Activated CD8-positive, alpha-beta memory T cell treated with anti-CD3 and anti-CD28 coated beads, Interleukin-2, amount 10 ng/mL, durations not matched to agents 7 days and 5 days (primary cell): Measurements from ENCODE around the gene TBX19. TPM values are rescaled to one million over a fixed set of nuclear protein-coding genes. Genes with fewer than 3 reads are reported as not detected.

Experiments
- ATAC-seq: fragments of 150-1000 bp; cut with Tn5 transposase; one replicate; pipeline ENCODE4 v1.10.0; 2021; ENCODE audit warnings: moderate library complexity
- CTCF ChIA-PET: fragments of 350-600 bp; sonication (Branson Sonifier 250); formaldehyde crosslinking; loops from one replicate; lab custom pipeline; 2021; ENCODE audit warnings: antibody characterized with exemption; lab: Charles Lee
- DNase-seq: peaks from one replicate; pipeline ENCODE4 v3.0.0-alpha.2; 2020
- H3K27ac Mint-ChIP-seq: one replicate; pipeline ENCODE4 v1.8.0; 2021; ENCODE audit warnings: mild to moderate bottlenecking, mixed read lengths
- H3K27me3 Mint-ChIP-seq: one replicate; pipeline ENCODE4 v1.8.0; 2021; ENCODE audit warnings: mixed read lengths
- H3K36me3 Mint-ChIP-seq: one replicate; pipeline ENCODE4 v1.8.0; 2021; ENCODE audit warnings: mild to moderate bottlenecking, mixed read lengths
- H3K4me1 Mint-ChIP-seq: one replicate; pipeline ENCODE4 v1.8.0; 2021; ENCODE audit warnings: mixed read lengths
- H3K4me3 Mint-ChIP-seq: one replicate; pipeline ENCODE4 v1.8.0; 2021; ENCODE audit warnings: mild to moderate bottlenecking, moderate library complexity, mixed read lengths
- H3K9me3 Mint-ChIP-seq: one replicate; pipeline ENCODE4 v1.8.0; 2022; ENCODE audit warnings: low read depth, mixed read lengths
- total RNA-seq, 2 experiments: library from RNA; stranded (reverse); gene quantifications; one replicate each; pipeline ENCODE4 v1.2.3, GENCODE V29; 2021

The TBX19 gene
- total RNA-seq, 2 experiments from 2014 or later, result 2.0 to 3.6 TPM

DNA sequence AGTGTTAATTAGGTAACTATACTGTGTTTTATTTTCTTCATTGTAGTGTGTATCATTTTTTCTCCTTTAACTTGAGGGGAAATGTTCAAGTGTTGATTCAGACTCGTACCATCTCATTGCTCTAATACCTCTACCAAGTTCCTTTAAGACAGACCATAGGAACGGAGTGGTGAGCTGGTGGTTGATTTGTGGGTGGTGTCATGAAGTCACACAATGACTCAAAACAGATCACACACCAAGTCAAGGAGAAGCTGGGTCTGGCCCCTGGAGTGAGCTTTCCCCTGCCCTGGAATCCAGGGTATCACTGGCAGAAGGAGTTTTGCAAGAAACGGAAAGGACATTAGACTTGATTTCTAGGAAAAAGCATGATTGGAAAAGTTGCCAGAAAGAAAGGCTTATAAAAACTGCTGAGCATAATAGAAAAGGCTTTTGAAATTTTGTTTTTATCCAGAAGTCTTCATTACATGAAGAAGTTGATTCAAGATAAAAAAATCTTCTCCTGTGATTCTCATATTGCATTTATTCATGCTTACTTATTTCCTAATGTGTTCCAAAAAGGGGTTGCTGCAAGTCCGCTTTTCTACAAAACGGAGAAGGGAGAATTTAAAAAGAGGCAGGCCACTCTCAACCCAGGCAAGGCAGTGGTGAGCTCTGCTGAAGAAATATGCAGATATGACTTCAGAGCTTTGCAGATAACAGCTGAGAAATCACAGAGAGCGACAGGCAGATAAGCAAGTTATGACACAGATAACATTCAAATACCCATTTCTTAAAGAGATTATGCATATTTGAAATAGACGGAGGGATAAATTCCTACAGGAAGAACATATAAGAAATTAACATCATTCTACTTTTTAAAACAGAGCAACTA lies 79.7 kb downstream of the TBX19 start:
- peak; percentile 95 for DNase-seq
- peak overlapping the region; percentile 37 for H3K4me3 Mint-ChIP-seq
- peak; percentile 71 for ATAC-seq
- CTCF ChIA-PET, result interaction anchor here (0.8 to 8.7 kb wide), 6 partner anchors 16 to 111 kb away, joined by 3 to 254 read pairs (median 3); no protein-coding TSS in a partner anchor
- H3K27me3 Mint-ChIP-seq, result peaks cover 2% of the 10 kb centered on the region
- H3K4me1 Mint-ChIP-seq, result peaks cover 55% of the 10 kb centered on the region
- H3K9me3 Mint-ChIP-seq, result no peaks in the 10 kb centered on the region
- H3K36me3 Mint-ChIP-seq, result peaks cover 8% of the 10 kb centered on the region
- peak overlapping the region; percentile 85 for H3K27ac Mint-ChIP-seq

DNA sequence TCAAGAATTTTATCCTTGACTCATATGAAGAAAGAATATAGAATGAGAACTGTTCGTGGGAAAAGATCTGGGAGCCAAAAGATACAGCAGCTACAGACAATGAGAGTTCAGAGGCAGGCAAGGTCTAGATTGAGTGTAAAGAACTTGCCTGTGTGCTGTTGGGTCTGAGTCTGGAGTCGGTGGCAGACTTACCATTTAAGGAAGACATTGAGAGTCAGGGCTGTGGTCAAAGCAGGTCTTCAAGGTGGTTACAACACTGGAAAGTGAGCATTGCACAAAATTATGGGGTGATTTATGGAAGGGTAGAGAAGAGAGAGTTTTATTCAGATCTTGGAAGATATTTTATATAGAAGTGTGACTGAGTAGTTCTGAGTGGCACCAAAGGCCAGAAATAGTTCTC lies 80.6 kb downstream of the TBX19 start:
- Mint-ChIP-seq H3K36me3 (peaks cover 8% of the 10 kb centered on the region), H3K27ac (peak overlapping the region; percentile 41), H3K9me3 (no peaks in the 10 kb centered on the region), H3K4me3 (no peak overlapping the region), H3K27me3 (no peaks in the 10 kb centered on the region), H3K4me1 (peaks cover 55% of the 10 kb centered on the region)
- peak; percentile 57 for DNase-seq
- no peak for ATAC-seq
- CTCF ChIA-PET, result interaction anchor here (0.8 to 8.7 kb wide), 6 partner anchors 17 to 126 kb away, joined by 3 to 254 read pairs (median 4); no protein-coding TSS in a partner anchor

DNA sequence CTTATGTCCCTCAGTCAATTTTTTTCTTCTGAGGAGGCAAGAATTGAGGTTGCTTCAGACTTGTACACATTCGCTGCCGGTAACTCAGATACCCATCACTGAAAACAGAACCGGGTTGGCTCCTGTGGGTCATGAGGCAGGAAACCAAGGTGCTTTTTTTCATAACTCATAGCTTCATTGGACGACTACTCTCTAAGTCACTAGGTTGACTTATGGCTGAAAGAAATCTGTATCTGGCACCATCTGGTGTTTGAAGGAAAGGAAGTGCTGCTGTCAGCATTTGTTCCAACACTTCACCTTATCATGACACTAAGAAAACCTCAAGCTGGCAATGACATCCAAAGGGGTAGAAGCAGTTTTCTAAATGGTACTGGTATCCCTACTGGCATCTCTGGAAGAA lies 82.3 kb downstream of the TBX19 start:
- H3K4me1 Mint-ChIP-seq, result peaks cover 55% of the 10 kb centered on the region
- no peaks in the 10 kb centered on the region for H3K9me3 Mint-ChIP-seq
- H3K4me3 Mint-ChIP-seq, result peak overlapping the region; percentile 56
- CTCF ChIA-PET, result interaction anchor here (1.1 to 8.7 kb wide), 9 partner anchors 12 to 176 kb away, joined by 3 to 254 read pairs (median 3); no protein-coding TSS in a partner anchor
- peak; percentile 82 for DNase-seq
- peak overlapping the region; percentile 87 for H3K27ac Mint-ChIP-seq
- no peaks in the 10 kb centered on the region for H3K27me3 Mint-ChIP-seq
- peaks cover 8% of the 10 kb centered on the region for H3K36me3 Mint-ChIP-seq
- peak; percentile 93 for ATAC-seq

Other genes starting within 250 kb of the TBX19 start
- under 1 TPM; 0.37 to 0.44 TPM for gene GPR161, start 143.9 kb upstream of the TBX19 start, total RNA-seq
- gene TIPRL, start 101.9 kb upstream of the TBX19 start, total RNA-seq, result 10 to 100 TPM; 41.4 to 52.1 TPM
- gene SFT2D2, start 54.9 kb upstream of the TBX19 start, total RNA-seq, result 10 to 100 TPM; 63.2 to 65.9 TPM